ENCODE measurements around the gene RNU6-7. TPM values are rescaled to one million over a fixed set of nuclear protein-coding genes. Genes with fewer than 3 reads are reported as not detected.

RNU6-7 gene
- total RNA-seq, 1 donor from 2014 or later, result not detected

Other genes starting within 250 kb of the RNU6-7 start
- 42.0 and 54.8 TPM in 2 replicates for gene ARHGAP5, start 124.7 kb upstream of the RNU6-7 start, total RNA-seq
- not detected in 2 replicates for gene RNU6-8, start 1.2 kb downstream of the RNU6-7 start, total RNA-seq
- 0.29 and 1.1 TPM in 2 replicates for gene AKAP6, start 127.3 kb downstream of the RNU6-7 start, total RNA-seq

Measured in glomerular endothelial cell (primary cell).